ENCODE results near the gene DLL3.

DNA sequence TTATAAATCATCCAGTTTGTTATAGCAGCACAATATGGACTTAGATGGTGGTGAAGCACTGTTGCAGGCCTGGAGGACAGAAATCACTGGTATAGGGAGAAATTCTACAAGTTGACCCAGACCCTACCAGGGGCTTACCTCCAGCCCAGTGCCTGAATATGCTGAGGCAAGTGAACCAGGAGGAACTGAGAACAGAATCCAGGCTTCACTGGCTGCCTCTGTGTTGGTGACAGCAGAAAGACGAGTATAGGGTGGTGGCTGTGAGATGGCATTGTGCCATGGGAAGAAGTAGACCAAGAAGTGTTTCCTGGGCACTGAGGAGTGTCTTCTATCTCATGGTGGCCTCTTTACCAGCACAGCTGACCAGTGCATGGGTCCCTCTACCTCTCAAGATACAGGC lies 57.1 kb downstream of the DLL3 start:
- TF ChIP-seq, protein P1, sequence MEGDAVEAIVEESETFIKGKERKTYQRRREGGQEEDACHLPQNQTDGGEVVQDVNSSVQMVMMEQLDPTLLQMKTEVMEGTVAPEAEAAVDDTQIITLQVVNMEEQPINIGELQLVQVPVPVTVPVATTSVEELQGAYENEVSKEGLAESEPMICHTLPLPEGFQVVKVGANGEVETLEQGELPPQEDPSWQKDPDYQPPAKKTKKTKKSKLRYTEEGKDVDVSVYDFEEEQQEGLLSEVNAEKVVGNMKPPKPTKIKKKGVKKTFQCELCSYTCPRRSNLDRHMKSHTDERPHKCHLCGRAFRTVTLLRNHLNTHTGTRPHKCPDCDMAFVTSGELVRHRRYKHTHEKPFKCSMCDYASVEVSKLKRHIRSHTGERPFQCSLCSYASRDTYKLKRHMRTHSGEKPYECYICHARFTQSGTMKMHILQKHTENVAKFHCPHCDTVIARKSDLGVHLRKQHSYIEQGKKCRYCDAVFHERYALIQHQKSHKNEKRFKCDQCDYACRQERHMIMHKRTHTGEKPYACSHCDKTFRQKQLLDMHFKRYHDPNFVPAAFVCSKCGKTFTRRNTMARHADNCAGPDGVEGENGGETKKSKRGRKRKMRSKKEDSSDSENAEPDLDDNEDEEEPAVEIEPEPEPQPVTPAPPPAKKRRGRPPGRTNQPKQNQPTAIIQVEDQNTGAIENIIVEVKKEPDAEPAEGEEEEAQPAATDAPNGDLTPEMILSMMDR (IDR thresholded peaks at IDR 0.05; ENCODE audit: low read length): no peak
- TF ChIP-seq EZH2 (IDR thresholded peaks at IDR 0.05; ENCODE audit: borderline replicate concordance, low read length): no peak

Data from OCI-LY1 (cell line).